Subcutaneous preadipocyte (primary cell): Measurements from ENCODE around the gene PSMA2. TPM values are rescaled to one million over a fixed set of nuclear protein-coding genes. Genes with fewer than 3 reads are reported as not detected.

Experiments used
- total RNA-seq: library from RNA; depleted of rRNA; stranded (reverse); fragments of >200 nt; gene quantifications from 2 replicates; pipeline ENCODE4 v1.2.3, GENCODE V29; 2012

Gene PSMA2
- total RNA-seq = 62.8 and 76.4 TPM in 2 replicates

GRCh38 chr7:42931834-42932651 lies at the start of gene PSMA2, which contains the start of gene MRPL32:
Gene PSMA2 (minus strand): TSS chr7:42932174. CDS start chr7:42932158, 16 bp downstream.
Gene MRPL32 (plus strand): TSS chr7:42932376. CDS start chr7:42932387, 11 bp downstream.

GRCh38 chr7:42911454-42912447 lies 20.2 kb downstream of the PSMA2 start, which contains the start of gene C7orf25:
Gene C7orf25 (minus strand): TSS chr7:42912070. CDS start chr7:42910900, 1,170 bp downstream.

Other genes with a start within 250 kb of the PSMA2 start
- 4.8 and 5.1 TPM in 2 replicates for gene C7orf25, start 20.1 kb downstream of the PSMA2 start, total RNA-seq
- 51.0 and 68.7 TPM in 2 replicates for gene MRPL32, start 202 bp upstream of the PSMA2 start, total RNA-seq
- gene HECW1, start 180.5 kb upstream of the PSMA2 start, total RNA-seq = 3.7 and 3.9 TPM in 2 replicates